Uterus (tissue), 2 donors: Measurements from ENCODE around the gene HSBP1.

ENCODE experiments used
- CTCF ChIP-seq, 4 experiments: fragments of 200-600 bp in 2 of 4; fragments of 450-650 bp in 2 of 4; sonication (generic) in 2 of 4; IDR thresholded peaks; one replicate each; pipeline ENCODE4 v1.5.1; 2016 to 2019; ENCODE audit warnings: antibody characterized with exemption in 4 of 4, mild to moderate bottlenecking in 2 of 4, moderate library complexity in 1 of 4
- POLR2A ChIP-seq, 2 donors: fragments of 450-650 bp; IDR thresholded peaks; one replicate each; pipeline ENCODE4 v1.6.1; 2016; ENCODE audit warnings: antibody characterized with exemption in 2 of 2, mild to moderate bottlenecking in 1 of 2, moderate library complexity in 1 of 2

- no peak for TF ChIP-seq CTCF (IDR thresholded peaks at IDR 0.05)
- no peak for TF ChIP-seq POLR2A (IDR thresholded peaks at IDR 0.05)
Observed at GRCh38 chr16:83769397-83770008, 38.3 kb upstream of the HSBP1 start.
